HepG2 (cell line): ENCODE measurements around the gene GOLGA8N. TPM values are rescaled to one million over a fixed set of nuclear protein-coding genes. Genes with fewer than 3 reads are reported as not detected.

Source experiments
- ATAC-seq: fragments of 200-7000 bp; cut with Tn5 transposase; 3 replicates; pipeline ENCODE4 v1.9.1; 2020; ENCODE audit warnings: mild to moderate bottlenecking, moderate library complexity
- BruUV-seq: library from RNA; stranded (reverse); fragments of 400-500 nt; replicated peaks from 2 replicates; lab custom pipeline; 2021; lab: Mats Ljungman, UMichigan
- CTCF ChIA-PET: fragments of 300-600 bp; formaldehyde crosslinking; extraction: SDS; loops from one replicate; lab custom pipeline; 2021; ENCODE audit warnings: low total read pairs, inconsistent platforms, low intra/inter-chr PET ratio; lab: Yijun Ruan, JAX
- POLR2A ChIA-PET: fragments of 350-600 bp; sonication (Branson Sonifier 250); formaldehyde crosslinking; loops from one replicate; lab custom pipeline; 2020; ENCODE audit warnings: antibody characterized with exemption, inconsistent platforms; lab: Yijun Ruan, JAX
- DNase-seq: peaks from one replicate; pipeline ENCODE4 v3.0.0-alpha.2; 2015; ENCODE audit warnings: low spot score
- FAIRE-seq: peaks from 3 replicates; lab custom pipeline; 2011; peaks lifted over from hg19 to GRCh38; lab: Jason Lieb, UNC
- H2AFZ ChIP-seq: one replicate; pipeline ENCODE4 v1.6.1; 2011; ENCODE audit warnings: low read length, inconsistent platforms
- H3K27ac ChIP-seq: fragments of 300-600 bp; 3 replicates; pipeline ENCODE4 v1.8.0; 2011; ENCODE audit warnings: mixed run types, mild to moderate bottlenecking, mixed read lengths, low read length, inconsistent platforms; ENCODE audit not compliant: insufficient read depth; ENCODE audit errors: extremely low read length
- H3K27me3 ChIP-seq, 2 experiments: fragments of 200-600 bp in 1 of 2; 2 replicates in 1 of 2; 3 replicates in 1 of 2; pipeline versions ENCODE4 v1.6.0 to v1.8.0; 2011; ENCODE audit warnings: low read length in 2 of 2, mild to moderate bottlenecking in 2 of 2, moderate library complexity in 2 of 2, inconsistent platforms in 1 of 2; ENCODE audit not compliant: insufficient read depth in 2 of 2, control insufficient read depth in 1 of 2
- H3K36me3 ChIP-seq, 2 experiments: fragments of 200-600 bp in 1 of 2; replicated peaks in 1 of 2; 2 replicates in 1 of 2; 3 replicates in 1 of 2; pipeline versions ENCODE4 v1.5.1 to v1.8.0; 2011; ENCODE audit warnings: low read length in 2 of 2, inconsistent platforms in 1 of 2; ENCODE audit not compliant: insufficient read depth in 2 of 2, control insufficient read depth in 1 of 2
- H3K4me1 ChIP-seq: 2 replicates; pipeline ENCODE4 v1.5.1; 2012; ENCODE audit warnings: low read length, inconsistent platforms; ENCODE audit not compliant: insufficient read depth
- H3K4me2 ChIP-seq: 2 replicates; pipeline ENCODE4 v1.6.0; 2011; ENCODE audit warnings: low read depth, low read length, inconsistent platforms
- H3K4me3 ChIP-seq, 3 experiments: fragments of 200-600 bp in 1 of 3; sonication (generic), shearing (Covaris generic) in 1 of 3; replicated peaks in 1 of 3; 2 replicates each; pipeline ENCODE4 v1.5.1; 2011 to 2016; ENCODE audit warnings: low read length in 3 of 3, inconsistent platforms in 2 of 3, low read depth in 2 of 3, mild to moderate bottlenecking in 2 of 3, control low read depth in 1 of 3, mixed read lengths in 1 of 3; ENCODE audit not compliant: insufficient read depth in 1 of 3
- H3K79me2 ChIP-seq: one replicate; pipeline ENCODE4 v1.6.1; 2011; ENCODE audit warnings: low read length, inconsistent platforms; ENCODE audit not compliant: insufficient read depth
- H3K9ac ChIP-seq: 2 replicates; pipeline ENCODE4 v1.6.0; 2011; ENCODE audit warnings: mild to moderate bottlenecking, low read depth, low read length, inconsistent platforms; ENCODE audit not compliant: insufficient read depth
- H3K9me3 ChIP-seq: 2 replicates; pipeline ENCODE4 v1.5.1; 2012; ENCODE audit warnings: mild to moderate bottlenecking, low read length
- H4K20me1 ChIP-seq: 2 replicates; pipeline ENCODE4 v1.6.0; 2011; ENCODE audit warnings: inconsistent platforms, mild to moderate bottlenecking, low read length, moderate library complexity; ENCODE audit not compliant: insufficient read depth
- LCORL ChIP-seq, 2 experiments: fragments of 450-650 bp in 1 of 2; sonication (generic) in 1 of 2; formaldehyde crosslinking in 1 of 2; IDR thresholded peaks; 2 replicates each; pipeline versions ENCODE4 v1.5.0 to v1.6.1; 2017 to 2020; ENCODE audit warnings: antibody characterized with exemption in 1 of 2, missing genetic modification reagents in 1 of 2
- RCOR2 ChIP-seq: IDR thresholded peaks from 2 replicates; pipeline ENCODE4 v1.6.1; 2016; ENCODE audit warnings: missing biosample characterization, missing genetic modification reagents
- ZNF430 ChIP-seq: sonication (generic); formaldehyde crosslinking; IDR thresholded peaks from 2 replicates; pipeline ENCODE4 v1.9.0; 2021; ENCODE audit warnings: mild to moderate bottlenecking, missing genetic modification reagents
- WGBS: methylation state at CpG from one replicate; pipeline ENCODE4 v1.1.6; 2017; ENCODE audit warnings: low lambda C conversion rate; 5-methylcytosine and 5-hydroxymethylcytosine counted together
- in situ Hi-C: cut with HindIII; loops from 2 replicates; pipeline ENCODE4 v1.10.0; 2017; ENCODE audit warnings: low pct_unique_long_range_greater_than_20kb; ENCODE audit not compliant: extremely low pct_ligation_motif_present
- intact Hi-C: fragments of 100-400 bp; cut with micrococcal nuclease; formaldehyde crosslinking; loops from one replicate; pipeline ENCODE4 v1.10.0; 2022; ENCODE audit not compliant: unreplicated experiment
- polyA plus RNA-seq, 8 experiments: library from polyadenylated mRNA; depleted of rRNA in 3 of 8; stranded (reverse) in 7 of 8; unstranded in 1 of 8; fragments of >200 nt; fragmentation: Illumina TruSeq in 4 of 8; extraction: Trizol in 4 of 8; gene quantifications; 2 replicates each; pipeline versions ENCODE4 v1.2.1 to v1.2.3, GENCODE V29; 2011 to 2016; ENCODE audit warnings: low read depth in 4 of 8, missing spikeins in 1 of 8, mixed read lengths in 1 of 8; ENCODE audit not compliant: insufficient read depth in 1 of 8
- total RNA-seq, 5 experiments: library from RNA; depleted of rRNA; stranded (reverse); fragments of >200 nt; fragmentation: Illumina TruSeq; extraction: Trizol; gene quantifications; 2 replicates each; pipeline ENCODE4 v1.2.3, GENCODE V29; 2016; ENCODE audit warnings: low read depth in 1 of 5
- TF ChIP-seq, protein P1 (sequence below): IDR thresholded peaks from 2 replicates; pipeline ENCODE4 v1.6.1; 2016
- TF ChIP-seq, protein P2 (sequence below): sonication (generic); formaldehyde crosslinking; IDR thresholded peaks from 2 replicates; pipeline ENCODE4 v1.4.0; 2020; ENCODE audit warnings: missing genetic modification reagents, mild to moderate bottlenecking, borderline replicate concordance

GOLGA8N gene
- total and polyA plus RNA-seq, 2 of the 13 experiments (the other 11 are each of a cell fraction or from before 2014, with no cell fraction given) = 0.66 to 2.1 TPM

DNA sequence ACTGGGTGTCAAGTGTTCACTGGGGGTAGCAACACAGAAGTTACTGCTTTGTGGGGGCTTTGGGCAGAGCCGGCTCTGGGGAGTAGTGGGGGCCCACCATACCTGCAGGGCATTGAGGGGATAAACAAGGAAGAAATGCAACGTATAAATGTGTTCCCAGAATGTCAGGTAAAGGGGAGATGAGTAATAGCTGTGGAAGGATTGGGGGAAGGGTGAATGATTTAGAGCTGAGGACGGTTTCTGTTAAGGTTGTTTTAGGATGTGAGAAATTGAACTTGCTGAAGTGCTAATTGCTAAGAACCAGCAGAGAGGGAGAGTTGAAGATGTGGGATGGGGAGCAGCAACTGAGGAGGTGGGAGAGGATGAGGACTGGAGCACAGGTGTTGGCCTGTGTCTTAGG is 58.9 kb downstream of the GOLGA8N start:
- WGBS = 87% methylated on average over 3 of the region's 3 CpGs
- DNase-seq (no peak), FAIRE-seq (no peak), ATAC-seq (no peak)
- H3K4me1 ChIP-seq = peaks cover 9% of the 10 kb centered on the region
- in situ Hi-C loops = no loop called here
- H3K4me2 ChIP-seq = no peak overlapping the region
- no peak overlapping the region for H3K9ac ChIP-seq
- TF ChIP-seq, protein P1, sequence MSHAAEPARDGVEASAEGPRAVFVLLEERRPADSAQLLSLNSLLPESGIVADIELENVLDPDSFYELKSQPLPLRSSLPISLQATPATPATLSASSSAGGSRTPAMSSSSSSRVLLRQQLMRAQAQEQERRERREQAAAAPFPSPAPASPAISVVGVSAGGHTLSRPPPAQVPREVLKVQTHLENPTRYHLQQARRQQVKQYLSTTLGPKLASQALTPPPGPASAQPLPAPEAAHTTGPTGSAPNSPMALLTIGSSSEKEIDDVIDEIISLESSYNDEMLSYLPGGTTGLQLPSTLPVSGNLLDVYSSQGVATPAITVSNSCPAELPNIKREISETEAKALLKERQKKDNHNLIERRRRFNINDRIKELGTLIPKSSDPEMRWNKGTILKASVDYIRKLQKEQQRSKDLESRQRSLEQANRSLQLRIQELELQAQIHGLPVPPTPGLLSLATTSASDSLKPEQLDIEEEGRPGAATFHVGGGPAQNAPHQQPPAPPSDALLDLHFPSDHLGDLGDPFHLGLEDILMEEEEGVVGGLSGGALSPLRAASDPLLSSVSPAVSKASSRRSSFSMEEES (CRISPR knock-in tag) = no peak
- TF ChIP-seq ZNF430 = no peak
- TF ChIP-seq LCORL (IDR thresholded peaks at IDR 0.05) = no peak
- no peak for TF ChIP-seq LCORL (CRISPR knock-in tag; IDR thresholded peaks at IDR 0.05)
- H3K36me3 ChIP-seq = no peaks in the 10 kb centered on the region
- H4K20me1 ChIP-seq = no peaks in the 10 kb centered on the region
- intact Hi-C loops = no loop called here
- POLR2A ChIA-PET = no interaction called here
- H3K4me3 ChIP-seq = no peak overlapping the region
- no peak overlapping the region for H3K27ac ChIP-seq
- H3K9me3 ChIP-seq = no peaks in the 10 kb centered on the region
- CTCF ChIA-PET = no interaction called here
- H2AFZ ChIP-seq = no peak overlapping the region
- no peaks in the 10 kb centered on the region for H3K79me2 ChIP-seq
- no TSS peak for BruUV-seq
- no peaks in the 10 kb centered on the region for H3K27me3 ChIP-seq

DNA sequence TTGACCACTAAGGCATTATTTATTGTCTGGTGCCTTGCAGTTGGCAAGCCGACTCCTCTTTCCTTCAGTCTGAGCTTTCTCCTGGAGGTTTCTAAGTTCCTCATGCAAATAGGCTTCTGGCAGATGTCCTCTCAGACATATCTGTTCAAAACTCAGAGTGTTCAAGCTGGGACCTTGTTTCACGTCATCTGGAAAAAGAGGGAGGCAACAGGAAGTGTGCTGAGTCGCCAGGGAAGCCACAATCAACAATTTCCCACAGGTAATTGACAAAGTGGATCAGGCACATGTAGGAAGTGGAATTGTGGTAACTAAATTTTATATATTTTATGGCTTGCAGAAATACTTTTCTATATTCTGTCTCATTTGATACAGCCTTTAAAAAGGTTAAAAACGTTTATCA is 62.8 kb downstream of the GOLGA8N start:
- Histone ChIP-seq H3K4me2 (no peak overlapping the region), H3K36me3 (no peaks in the 10 kb centered on the region)
- intact Hi-C loops = loop anchor here (5.0 kb wide), 1 partner anchor 116 kb away; no protein-coding TSS in a partner anchor
- TF ChIP-seq, protein P2, sequence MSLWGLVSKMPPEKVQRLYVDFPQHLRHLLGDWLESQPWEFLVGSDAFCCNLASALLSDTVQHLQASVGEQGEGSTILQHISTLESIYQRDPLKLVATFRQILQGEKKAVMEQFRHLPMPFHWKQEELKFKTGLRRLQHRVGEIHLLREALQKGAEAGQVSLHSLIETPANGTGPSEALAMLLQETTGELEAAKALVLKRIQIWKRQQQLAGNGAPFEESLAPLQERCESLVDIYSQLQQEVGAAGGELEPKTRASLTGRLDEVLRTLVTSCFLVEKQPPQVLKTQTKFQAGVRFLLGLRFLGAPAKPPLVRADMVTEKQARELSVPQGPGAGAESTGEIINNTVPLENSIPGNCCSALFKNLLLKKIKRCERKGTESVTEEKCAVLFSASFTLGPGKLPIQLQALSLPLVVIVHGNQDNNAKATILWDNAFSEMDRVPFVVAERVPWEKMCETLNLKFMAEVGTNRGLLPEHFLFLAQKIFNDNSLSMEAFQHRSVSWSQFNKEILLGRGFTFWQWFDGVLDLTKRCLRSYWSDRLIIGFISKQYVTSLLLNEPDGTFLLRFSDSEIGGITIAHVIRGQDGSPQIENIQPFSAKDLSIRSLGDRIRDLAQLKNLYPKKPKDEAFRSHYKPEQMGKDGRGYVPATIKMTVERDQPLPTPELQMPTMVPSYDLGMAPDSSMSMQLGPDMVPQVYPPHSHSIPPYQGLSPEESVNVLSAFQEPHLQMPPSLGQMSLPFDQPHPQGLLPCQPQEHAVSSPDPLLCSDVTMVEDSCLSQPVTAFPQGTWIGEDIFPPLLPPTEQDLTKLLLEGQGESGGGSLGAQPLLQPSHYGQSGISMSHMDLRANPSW (CRISPR knock-in tag) = no peak
- TF ChIP-seq RCOR2 (CRISPR knock-in tag) = no peak
- TF ChIP-seq, all 625 proteins: peak for 0
- no peaks in the 10 kb centered on the region for H3K27me3 ChIP-seq
- H3K27ac ChIP-seq = no peak overlapping the region
- no peaks in the 10 kb centered on the region for H3K79me2 ChIP-seq
- DNase-seq = no peak
- no peaks in the 10 kb centered on the region for H4K20me1 ChIP-seq
- no TSS peak for BruUV-seq
- FAIRE-seq = no peak
- no peak for ATAC-seq
- H3K4me1 ChIP-seq = no peaks in the 10 kb centered on the region
- H3K4me3 ChIP-seq = no peak overlapping the region
- ChIA-PET POLR2A (no interaction called here), CTCF (no interaction called here)
- no peak overlapping the region for H3K9ac ChIP-seq
- no peak overlapping the region for H2AFZ ChIP-seq
- no peaks in the 10 kb centered on the region for H3K9me3 ChIP-seq
- in situ Hi-C loops = no loop called here
- WGBS = 79% methylated on average over 4 of the region's 4 CpGs
